Calu3 (cell line): ENCODE results near the gene ABCB9. TPM values are rescaled to one million over a fixed set of nuclear protein-coding genes. Genes with fewer than 3 reads are reported as not detected.
A peak's percentile ranks its signal among the peaks of the same experiment; 100 is the strongest.

Experiments
- BruUV-seq: library from RNA; stranded (reverse); fragments of 400-500 nt; replicated peaks from 2 replicates; lab custom pipeline; 2021; lab: Mats Ljungman, UMichigan
- CTCF ChIA-PET: fragments of 300-600 bp; sonication (Branson Sonifier 250); formaldehyde crosslinking; loops from one replicate; lab custom pipeline; 2022; ENCODE audit warnings: antibody characterized with exemption; lab: Charles Lee
- DNase-seq: peaks from one replicate; pipeline ENCODE4 v3.0.0; 2022
- H3K27ac Mint-ChIP-seq: one replicate; pipeline ENCODE4 v1.8.0; 2022; ENCODE audit warnings: mixed read lengths; ENCODE audit not compliant: unreplicated experiment
- H3K27me3 Mint-ChIP-seq: one replicate; pipeline ENCODE4 v1.8.0; 2022; ENCODE audit warnings: mixed read lengths; ENCODE audit not compliant: unreplicated experiment
- H3K36me3 Mint-ChIP-seq: one replicate; pipeline ENCODE4 v1.8.0; 2022; ENCODE audit warnings: mild to moderate bottlenecking, moderate library complexity, mixed read lengths; ENCODE audit not compliant: insufficient read depth, unreplicated experiment
- H3K4me1 Mint-ChIP-seq: one replicate; pipeline ENCODE4 v1.8.0; 2022; ENCODE audit warnings: mild to moderate bottlenecking, low read depth, mixed read lengths; ENCODE audit not compliant: unreplicated experiment
- H3K4me3 Mint-ChIP-seq: one replicate; pipeline ENCODE4 v1.8.0; 2022; ENCODE audit warnings: mild to moderate bottlenecking, low read depth, moderate library complexity, mixed read lengths; ENCODE audit not compliant: unreplicated experiment
- H3K9me3 Mint-ChIP-seq: one replicate; pipeline ENCODE4 v1.8.0; 2022; ENCODE audit warnings: low read depth, mixed read lengths; ENCODE audit not compliant: unreplicated experiment
- intact Hi-C: fragments of 100-400 bp; cut with micrococcal nuclease; formaldehyde crosslinking; loops from one replicate; pipeline ENCODE4 v1.10.0; 2022; ENCODE audit not compliant: unreplicated experiment
- total RNA-seq: library from RNA; stranded (reverse); gene quantifications from 2 replicates; pipeline ENCODE4 v1.2.3, GENCODE V29; 2022
- TF ChIP-seq, protein P1 (sequence below): fragments of 200-600 bp; IDR thresholded peaks from one replicate; pipeline ENCODE4 v1.8.0; 2022; ENCODE audit warnings: antibody characterized with exemption; ENCODE audit not compliant: unreplicated experiment

Gene ABCB9
- total RNA-seq, 1 experiment from 2014 or later: 25.6 TPM

DNA sequence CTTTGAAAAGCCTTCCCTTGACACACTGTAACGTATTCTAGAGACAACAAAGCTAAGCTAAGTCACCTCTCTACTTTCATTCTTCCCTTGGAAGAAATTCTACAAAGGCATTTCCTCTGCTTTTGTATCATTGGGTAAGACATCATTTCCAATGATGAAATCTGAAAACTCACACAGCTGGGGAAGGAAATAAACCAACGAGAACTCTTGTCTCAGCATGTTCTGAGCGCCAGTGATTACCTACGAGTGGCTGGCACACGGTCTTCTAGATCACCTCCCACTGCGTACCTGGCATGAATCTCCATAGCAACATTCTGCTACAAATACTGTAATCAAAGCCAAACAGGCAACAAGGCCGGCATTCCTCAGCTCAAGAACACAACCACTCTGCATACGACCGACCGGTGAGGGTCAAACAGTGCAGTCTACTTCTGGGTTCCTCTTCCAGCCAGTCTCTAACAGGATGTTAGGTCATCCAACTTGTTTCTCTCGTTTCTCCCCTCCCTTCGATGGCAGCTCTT is 78.0 kb downstream of the ABCB9 start:
- Mint-ChIP-seq H3K36me3 (peaks cover 77% of the 10 kb centered on the region), H3K27ac (peak overlapping the region; percentile 98), H3K9me3 (no peaks in the 10 kb centered on the region), H3K4me1 (peaks cover 81% of the 10 kb centered on the region), H3K4me3 (peak overlapping the region; percentile 100), H3K27me3 (no peaks in the 10 kb centered on the region)
- CTCF ChIA-PET: interaction anchor here (0.6 to 3.4 kb wide), 16 partner anchors 8 to 906 kb away, joined by 3 to 16 read pairs (median 4); partner anchors contain the start of gene OGFOD2
- intact Hi-C loops: loop anchor here (10.0 kb wide), 1 partner anchor 347 kb away; the partner anchor contains the start of genes MPHOSPH9 and MTRFR
- no TSS peak for BruUV-seq
- DNase-seq: peak; percentile 91
- TF ChIP-seq, protein P1, sequence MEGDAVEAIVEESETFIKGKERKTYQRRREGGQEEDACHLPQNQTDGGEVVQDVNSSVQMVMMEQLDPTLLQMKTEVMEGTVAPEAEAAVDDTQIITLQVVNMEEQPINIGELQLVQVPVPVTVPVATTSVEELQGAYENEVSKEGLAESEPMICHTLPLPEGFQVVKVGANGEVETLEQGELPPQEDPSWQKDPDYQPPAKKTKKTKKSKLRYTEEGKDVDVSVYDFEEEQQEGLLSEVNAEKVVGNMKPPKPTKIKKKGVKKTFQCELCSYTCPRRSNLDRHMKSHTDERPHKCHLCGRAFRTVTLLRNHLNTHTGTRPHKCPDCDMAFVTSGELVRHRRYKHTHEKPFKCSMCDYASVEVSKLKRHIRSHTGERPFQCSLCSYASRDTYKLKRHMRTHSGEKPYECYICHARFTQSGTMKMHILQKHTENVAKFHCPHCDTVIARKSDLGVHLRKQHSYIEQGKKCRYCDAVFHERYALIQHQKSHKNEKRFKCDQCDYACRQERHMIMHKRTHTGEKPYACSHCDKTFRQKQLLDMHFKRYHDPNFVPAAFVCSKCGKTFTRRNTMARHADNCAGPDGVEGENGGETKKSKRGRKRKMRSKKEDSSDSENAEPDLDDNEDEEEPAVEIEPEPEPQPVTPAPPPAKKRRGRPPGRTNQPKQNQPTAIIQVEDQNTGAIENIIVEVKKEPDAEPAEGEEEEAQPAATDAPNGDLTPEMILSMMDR: no peak

DNA sequence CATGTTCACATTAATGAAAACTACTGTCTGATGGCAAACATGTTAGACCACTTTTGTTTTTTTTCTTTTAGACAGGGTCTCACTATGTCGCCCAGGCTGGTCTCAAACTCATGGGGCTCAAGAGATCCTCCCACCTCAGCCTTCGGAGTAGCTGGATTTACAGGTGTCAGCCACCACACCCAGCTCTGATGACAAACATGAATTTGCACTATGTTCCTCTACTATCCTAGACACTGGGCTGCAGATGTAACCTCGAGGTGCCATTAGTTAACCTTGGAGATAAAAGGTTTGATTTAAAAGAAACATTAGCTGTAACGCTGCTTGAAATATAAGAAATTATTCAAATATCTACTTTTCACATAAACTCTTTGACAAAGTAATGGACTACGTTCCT is 78.4 kb downstream of the ABCB9 start:
- TF ChIP-seq, protein P1: no peak
- H3K9me3 Mint-ChIP-seq: no peaks in the 10 kb centered on the region
- DNase-seq: no peak
- peaks cover 81% of the 10 kb centered on the region for H3K4me1 Mint-ChIP-seq
- TSS peak; percentile 17 for BruUV-seq
- peak overlapping the region; percentile 100 for H3K4me3 Mint-ChIP-seq
- intact Hi-C loops: loop anchor here (1.0 to 10.0 kb wide), 4 partner anchors 10 to 347 kb away; partner anchors contain the start of genes MPHOSPH9 and MTRFR
- H3K27me3 Mint-ChIP-seq: no peaks in the 10 kb centered on the region
- CTCF ChIA-PET: interaction anchor here (0.6 to 3.4 kb wide), 13 partner anchors 10 to 907 kb away, joined by 3 to 16 read pairs (median 4); partner anchors contain the start of gene OGFOD2
- H3K27ac Mint-ChIP-seq: peak overlapping the region; percentile 98
- peaks cover 77% of the 10 kb centered on the region for H3K36me3 Mint-ChIP-seq

DNA sequence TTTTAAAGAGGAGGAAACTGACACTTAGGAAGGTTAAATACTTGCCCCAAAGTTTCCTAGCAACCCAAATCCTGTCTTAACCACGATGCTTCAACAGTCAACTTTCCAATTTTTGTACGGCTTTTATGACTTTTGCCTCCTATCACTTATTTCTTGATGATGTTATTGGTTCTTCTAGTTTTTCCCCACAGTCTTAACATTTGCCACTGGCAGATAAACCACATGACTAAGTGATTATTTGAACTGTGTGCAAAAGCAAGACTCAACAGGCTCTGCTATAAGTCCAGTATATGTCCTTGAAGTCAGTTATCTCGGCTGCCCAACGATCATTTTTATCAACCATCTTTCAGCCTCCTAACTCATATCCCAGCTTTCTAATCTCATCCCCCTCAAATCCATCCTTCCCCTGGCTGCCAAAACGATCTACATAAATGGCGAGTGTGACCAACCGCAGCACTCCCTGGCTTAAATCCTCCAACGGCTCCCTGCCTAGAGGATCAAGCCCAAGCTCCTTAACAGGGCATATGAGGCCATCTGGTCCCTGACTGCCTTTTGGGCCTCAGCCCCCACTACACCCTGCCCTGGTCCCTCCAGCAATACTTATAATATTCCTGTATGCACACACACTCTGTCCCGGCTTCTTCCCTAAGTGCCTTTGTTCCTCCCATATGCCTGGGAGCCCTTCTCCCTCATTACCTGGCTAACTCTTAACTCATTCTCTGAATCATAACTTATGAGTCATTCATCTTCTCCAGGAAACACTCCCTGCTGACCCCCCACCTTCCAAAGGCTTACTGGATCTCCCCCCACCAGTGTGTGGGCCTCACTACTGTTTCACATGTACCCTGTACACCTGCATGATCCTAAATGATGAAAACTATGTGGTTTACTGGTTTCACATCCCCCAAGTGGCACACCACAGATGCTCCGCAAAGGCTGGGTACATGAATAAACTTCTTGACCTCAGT is 79.1 kb downstream of the ABCB9 start:
- DNase-seq: peak; percentile 78
- intact Hi-C loops: loop anchor here (1.0 to 10.0 kb wide), 4 partner anchors 11 to 348 kb away; partner anchors contain the start of genes MPHOSPH9 and MTRFR
- peak overlapping the region; percentile 100 for H3K4me3 Mint-ChIP-seq
- no peaks in the 10 kb centered on the region for H3K9me3 Mint-ChIP-seq
- peaks cover 82% of the 10 kb centered on the region for H3K4me1 Mint-ChIP-seq
- no TSS peak for BruUV-seq
- TF ChIP-seq, protein P1: no peak
- no peaks in the 10 kb centered on the region for H3K27me3 Mint-ChIP-seq
- H3K36me3 Mint-ChIP-seq: peaks cover 75% of the 10 kb centered on the region
- CTCF ChIA-PET: interaction anchor here (1.2 to 3.4 kb wide), 8 partner anchors 11 to 351 kb away, joined by 3 to 16 read pairs (median 10); no protein-coding TSS in a partner anchor
- peak overlapping the region; percentile 98 for H3K27ac Mint-ChIP-seq

DNA sequence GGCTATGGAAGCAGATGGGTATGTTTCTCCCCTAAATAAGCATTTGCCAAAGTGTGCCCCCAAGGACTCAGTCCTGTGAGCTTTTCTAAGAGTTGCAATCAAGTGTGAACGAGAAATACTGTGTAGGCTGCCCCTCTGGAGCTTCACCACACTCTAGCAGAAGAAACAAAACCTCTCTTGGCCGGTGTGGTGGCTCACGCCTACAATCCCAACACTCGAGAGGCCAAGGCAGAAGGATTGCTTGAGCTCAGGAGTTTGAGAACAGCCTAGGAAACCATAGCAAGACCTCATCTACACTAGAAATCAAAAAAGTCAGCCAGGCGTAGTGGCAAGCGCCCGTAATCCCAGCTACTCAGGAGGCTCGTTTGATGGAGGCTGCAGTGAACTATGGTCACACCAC is 80.1 kb downstream of the ABCB9 start:
- Mint-ChIP-seq H3K4me3 (peak overlapping the region; percentile 100), H3K9me3 (no peaks in the 10 kb centered on the region), H3K4me1 (peaks cover 82% of the 10 kb centered on the region), H3K27me3 (no peaks in the 10 kb centered on the region), H3K27ac (peak overlapping the region; percentile 98), H3K36me3 (peaks cover 69% of the 10 kb centered on the region)
- TF ChIP-seq, protein P1: no peak
- intact Hi-C loops: loop anchor here (2.0 to 10.0 kb wide), 3 partner anchors 13 to 349 kb away; partner anchors contain the start of genes MPHOSPH9 and MTRFR
- BruUV-seq: no TSS peak
- no peak for DNase-seq
- CTCF ChIA-PET: interaction anchor here (0.6 to 1.4 kb wide), 7 partner anchors 8 to 638 kb away, joined by 3 to 10 read pairs (median 4); no protein-coding TSS in a partner anchor
